Neural cell (in vitro differentiated cells): ENCODE data around the gene HLF. TPM values are rescaled to one million over a fixed set of nuclear protein-coding genes. Genes with fewer than 3 reads are reported as not detected.

ENCODE experiments used
- H2AFZ ChIP-seq: fragments of 200-600, 300-800 bp; sonication (generic), shearing (Covaris generic); 2 replicates; pipeline ENCODE4 v1.6.0; 2014; ENCODE audit warnings: low read depth, mild to moderate bottlenecking, antibody characterized with exemption, low read length, moderate library complexity
- H3F3A ChIP-seq: fragments of 200-600 bp; shearing (Covaris generic); 2 replicates; pipeline ENCODE4 v1.6.1; 2016; ENCODE audit warnings: mild to moderate bottlenecking, moderate library complexity, mixed read lengths, antibody characterized with exemption, low read length; ENCODE audit not compliant: insufficient read depth, poor library complexity, severe bottlenecking
- H3K27ac ChIP-seq: fragments of 200-600, 300-800 bp; sonication (generic), shearing (Covaris generic); 2 replicates; pipeline ENCODE4 v1.5.1; 2014; ENCODE audit warnings: mild to moderate bottlenecking, low read length, moderate library complexity
- H3K27me3 ChIP-seq: fragments of 300-800, 200-600 bp; sonication (generic), shearing (Covaris generic); 2 replicates; pipeline ENCODE4 v1.6.0; 2014; ENCODE audit warnings: mild to moderate bottlenecking, low read depth, low read length, moderate library complexity; ENCODE audit not compliant: insufficient read depth
- H3K36me3 ChIP-seq: fragments of 300-800, 200-600 bp; sonication (generic), shearing (Covaris generic); 2 replicates; pipeline ENCODE4 v1.5.1; 2014; ENCODE audit warnings: mild to moderate bottlenecking, antibody characterized with exemption, low read length, moderate library complexity; ENCODE audit not compliant: insufficient read depth
- H3K4me2 ChIP-seq: fragments of 300-800, 200-600 bp; sonication (generic), shearing (Covaris generic); 2 replicates; pipeline ENCODE4 v1.6.0; 2014; ENCODE audit warnings: mild to moderate bottlenecking, low read length
- H3K4me3 ChIP-seq: fragments of 300-800, 200-600 bp; sonication (generic), shearing (Covaris generic); 2 replicates; pipeline ENCODE4 v1.5.1; 2014; ENCODE audit warnings: mild to moderate bottlenecking, low read length, moderate library complexity
- H3K79me2 ChIP-seq: fragments of 200-600 bp; shearing (Covaris generic); replicated peaks from 2 replicates; pipeline ENCODE4 v1.6.0; 2014; ENCODE audit warnings: mild to moderate bottlenecking, low read length, moderate library complexity; ENCODE audit not compliant: insufficient read depth
- H3K9ac ChIP-seq: fragments of 300-800, 200-600 bp; sonication (generic), shearing (Covaris generic); 2 replicates; pipeline ENCODE4 v1.6.1; 2016; ENCODE audit warnings: mild to moderate bottlenecking, low read length, mixed read lengths
- H3K9me2 ChIP-seq: fragments of 200-600 bp; shearing (Covaris generic); 2 replicates; pipeline ENCODE4 v1.6.1; 2016; ENCODE audit warnings: mild to moderate bottlenecking, low read length, mixed read lengths; ENCODE audit not compliant: insufficient read depth
- H3K9me3 ChIP-seq: fragments of 200-600, 300-800 bp; sonication (generic), shearing (Covaris generic); 2 replicates; pipeline ENCODE4 v1.6.1; 2016; ENCODE audit warnings: mild to moderate bottlenecking, mixed run types, low read length, moderate library complexity, mixed read lengths
- H4K20me1 ChIP-seq: fragments of 200-600 bp; shearing (Covaris generic); 2 replicates; pipeline ENCODE4 v1.6.1; 2016; ENCODE audit warnings: mild to moderate bottlenecking, mixed run types; ENCODE audit not compliant: insufficient read depth
- EP300 ChIP-seq: fragments of 450-650 bp; conservative IDR thresholded peaks from 2 replicates; pipeline ENCODE4 v1.6.1; 2014; ENCODE audit warnings: antibody characterized with exemption, mild to moderate bottlenecking, moderate library complexity; ENCODE audit not compliant: poor library complexity, severe bottlenecking
- EZH2 ChIP-seq: fragments of 200-600, 300-800 bp; shearing (Covaris generic), sonication (generic); IDR thresholded peaks from 2 replicates; pipeline ENCODE4 v1.6.1; 2014; ENCODE audit warnings: antibody characterized with exemption, low read length, borderline replicate concordance, mild to moderate bottlenecking; ENCODE audit not compliant: insufficient read depth, poor library complexity, severe bottlenecking
- MXI1 ChIP-seq: fragments of 450-650 bp; conservative IDR thresholded peaks from 2 replicates; pipeline ENCODE4 v1.6.1; 2014; ENCODE audit warnings: antibody characterized with exemption, mild to moderate bottlenecking; ENCODE audit not compliant: poor library complexity, severe bottlenecking
- POLR2AphosphoS5 ChIP-seq: IDR thresholded peaks from 2 replicates; pipeline ENCODE4 v1.6.1; 2012
- RAD21 ChIP-seq: fragments of 450-650 bp; conservative IDR thresholded peaks from 2 replicates; pipeline ENCODE4 v1.6.1; 2014; ENCODE audit warnings: antibody characterized with exemption, mild to moderate bottlenecking, moderate library complexity
- SMC3 ChIP-seq: fragments of 450-650 bp; conservative IDR thresholded peaks from 2 replicates; pipeline ENCODE4 v1.6.1; 2014; ENCODE audit warnings: antibody characterized with exemption, mild to moderate bottlenecking, moderate library complexity; ENCODE audit not compliant: poor library complexity
- TAF1 ChIP-seq: IDR thresholded peaks from 2 replicates; pipeline ENCODE4 v1.6.1; 2012; ENCODE audit warnings: low read depth
- polyA plus RNA-seq: library from polyadenylated mRNA; depleted of rRNA; stranded (reverse); fragments of >200 nt; gene quantifications from 2 replicates; pipeline ENCODE4 v1.2.3, GENCODE V29; 2014
- TF ChIP-seq, protein P1 (sequence below): IDR thresholded peaks from 2 replicates; pipeline ENCODE4 v1.6.1; 2012; ENCODE audit warnings: borderline replicate concordance
- TF ChIP-seq, protein P2 (sequence below): fragments of 450-650 bp; IDR thresholded peaks from 2 replicates; pipeline ENCODE4 v1.5.1; 2014; ENCODE audit warnings: antibody characterized with exemption, mild to moderate bottlenecking, moderate library complexity; ENCODE audit not compliant: poor library complexity, severe bottlenecking

Gene HLF
- polyA plus RNA-seq, 1 donor from 2014 or later, result 0.71 TPM

- H3K27ac ChIP-seq, result no peak overlapping the region
- no peaks in the 10 kb centered on the region for H3F3A ChIP-seq
- no peaks in the 10 kb centered on the region for H3K36me3 ChIP-seq
- no peaks in the 10 kb centered on the region for H3K27me3 ChIP-seq
- H3K4me2 ChIP-seq, result no peak overlapping the region
- no peak overlapping the region for H3K9ac ChIP-seq
- no peaks in the 10 kb centered on the region for H3K79me2 ChIP-seq
- no peaks in the 10 kb centered on the region for H3K9me2 ChIP-seq
- H3K4me3 ChIP-seq, result no peak overlapping the region
- TF ChIP-seq SMC3 (no peak), MXI1 (no peak), POLR2AphosphoS5 (no peak), EZH2 (no peak), TAF1 (no peak), RAD21 (no peak)
- TF ChIP-seq, protein P1, sequence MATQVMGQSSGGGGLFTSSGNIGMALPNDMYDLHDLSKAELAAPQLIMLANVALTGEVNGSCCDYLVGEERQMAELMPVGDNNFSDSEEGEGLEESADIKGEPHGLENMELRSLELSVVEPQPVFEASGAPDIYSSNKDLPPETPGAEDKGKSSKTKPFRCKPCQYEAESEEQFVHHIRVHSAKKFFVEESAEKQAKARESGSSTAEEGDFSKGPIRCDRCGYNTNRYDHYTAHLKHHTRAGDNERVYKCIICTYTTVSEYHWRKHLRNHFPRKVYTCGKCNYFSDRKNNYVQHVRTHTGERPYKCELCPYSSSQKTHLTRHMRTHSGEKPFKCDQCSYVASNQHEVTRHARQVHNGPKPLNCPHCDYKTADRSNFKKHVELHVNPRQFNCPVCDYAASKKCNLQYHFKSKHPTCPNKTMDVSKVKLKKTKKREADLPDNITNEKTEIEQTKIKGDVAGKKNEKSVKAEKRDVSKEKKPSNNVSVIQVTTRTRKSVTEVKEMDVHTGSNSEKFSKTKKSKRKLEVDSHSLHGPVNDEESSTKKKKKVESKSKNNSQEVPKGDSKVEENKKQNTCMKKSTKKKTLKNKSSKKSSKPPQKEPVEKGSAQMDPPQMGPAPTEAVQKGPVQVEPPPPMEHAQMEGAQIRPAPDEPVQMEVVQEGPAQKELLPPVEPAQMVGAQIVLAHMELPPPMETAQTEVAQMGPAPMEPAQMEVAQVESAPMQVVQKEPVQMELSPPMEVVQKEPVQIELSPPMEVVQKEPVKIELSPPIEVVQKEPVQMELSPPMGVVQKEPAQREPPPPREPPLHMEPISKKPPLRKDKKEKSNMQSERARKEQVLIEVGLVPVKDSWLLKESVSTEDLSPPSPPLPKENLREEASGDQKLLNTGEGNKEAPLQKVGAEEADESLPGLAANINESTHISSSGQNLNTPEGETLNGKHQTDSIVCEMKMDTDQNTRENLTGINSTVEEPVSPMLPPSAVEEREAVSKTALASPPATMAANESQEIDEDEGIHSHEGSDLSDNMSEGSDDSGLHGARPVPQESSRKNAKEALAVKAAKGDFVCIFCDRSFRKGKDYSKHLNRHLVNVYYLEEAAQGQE, result no peak
- TF ChIP-seq, protein P2, sequence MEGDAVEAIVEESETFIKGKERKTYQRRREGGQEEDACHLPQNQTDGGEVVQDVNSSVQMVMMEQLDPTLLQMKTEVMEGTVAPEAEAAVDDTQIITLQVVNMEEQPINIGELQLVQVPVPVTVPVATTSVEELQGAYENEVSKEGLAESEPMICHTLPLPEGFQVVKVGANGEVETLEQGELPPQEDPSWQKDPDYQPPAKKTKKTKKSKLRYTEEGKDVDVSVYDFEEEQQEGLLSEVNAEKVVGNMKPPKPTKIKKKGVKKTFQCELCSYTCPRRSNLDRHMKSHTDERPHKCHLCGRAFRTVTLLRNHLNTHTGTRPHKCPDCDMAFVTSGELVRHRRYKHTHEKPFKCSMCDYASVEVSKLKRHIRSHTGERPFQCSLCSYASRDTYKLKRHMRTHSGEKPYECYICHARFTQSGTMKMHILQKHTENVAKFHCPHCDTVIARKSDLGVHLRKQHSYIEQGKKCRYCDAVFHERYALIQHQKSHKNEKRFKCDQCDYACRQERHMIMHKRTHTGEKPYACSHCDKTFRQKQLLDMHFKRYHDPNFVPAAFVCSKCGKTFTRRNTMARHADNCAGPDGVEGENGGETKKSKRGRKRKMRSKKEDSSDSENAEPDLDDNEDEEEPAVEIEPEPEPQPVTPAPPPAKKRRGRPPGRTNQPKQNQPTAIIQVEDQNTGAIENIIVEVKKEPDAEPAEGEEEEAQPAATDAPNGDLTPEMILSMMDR, result no peak
- no peak overlapping the region for H2AFZ ChIP-seq
- H3K9me3 ChIP-seq, result no peaks in the 10 kb centered on the region
- no peaks in the 10 kb centered on the region for H4K20me1 ChIP-seq
Measured at GRCh38 chr17:55354941-55355340, 90.2 kb downstream of the HLF start.

DNA sequence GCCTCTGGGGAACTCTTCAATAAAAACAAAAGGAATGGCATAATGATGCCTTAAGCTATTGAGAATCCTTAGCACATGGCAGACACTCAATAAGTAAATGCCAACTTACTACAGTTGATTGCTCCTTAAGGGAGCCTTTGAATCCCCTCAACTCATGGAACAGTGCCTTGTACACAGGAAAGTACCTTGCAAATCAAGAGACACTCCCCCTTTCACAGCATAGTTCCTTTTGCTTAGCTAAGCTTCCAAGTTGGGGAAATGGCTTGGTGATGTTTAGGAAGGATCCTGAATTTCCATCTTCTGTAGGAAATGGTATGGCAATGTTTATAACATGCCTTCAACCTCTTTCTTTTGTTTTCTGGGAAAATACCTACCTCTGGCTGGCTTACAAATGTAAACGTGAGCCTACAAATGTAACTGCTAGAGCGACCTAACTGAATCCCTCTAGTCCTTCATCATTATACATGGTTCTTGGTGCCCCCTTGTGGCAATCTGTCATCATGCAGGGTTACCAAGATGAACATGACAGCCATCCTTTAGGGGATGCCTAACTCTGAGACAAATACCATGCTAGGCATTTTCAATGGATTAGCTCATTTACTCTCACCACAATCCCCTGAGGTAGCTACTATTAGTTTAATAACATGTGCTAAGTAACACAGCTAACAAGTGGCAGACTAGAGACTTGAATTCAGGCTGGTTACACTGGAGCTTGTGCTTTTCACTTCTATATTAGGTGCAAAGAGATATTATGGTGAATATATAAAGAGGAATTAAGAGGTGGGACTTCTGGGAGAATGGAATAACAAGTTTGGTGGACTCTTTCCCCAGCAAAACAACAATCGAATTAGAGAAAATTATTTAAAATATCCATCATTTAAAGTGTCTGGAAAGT lies 91.9 kb downstream of the HLF start:
- no peak overlapping the region for H2AFZ ChIP-seq
- no peaks in the 10 kb centered on the region for H3K9me2 ChIP-seq
- H3K9me3 ChIP-seq, result no peaks in the 10 kb centered on the region
- H3F3A ChIP-seq, result no peaks in the 10 kb centered on the region
- no peaks in the 10 kb centered on the region for H3K36me3 ChIP-seq
- H4K20me1 ChIP-seq, result no peaks in the 10 kb centered on the region
- TF ChIP-seq RAD21, result peak; percentile 67
- no peak for TF ChIP-seq EP300
- peak; percentile 69 for TF ChIP-seq SMC3
- TF ChIP-seq, protein P2, result peak; percentile 70
- no peak for TF ChIP-seq EZH2
- TF ChIP-seq TAF1, result no peak
- TF ChIP-seq, protein P1, result no peak
- TF ChIP-seq MXI1, result no peak
- H3K9ac ChIP-seq, result no peak overlapping the region
- no peaks in the 10 kb centered on the region for H3K27me3 ChIP-seq
- no peak overlapping the region for H3K27ac ChIP-seq
- H3K79me2 ChIP-seq, result no peaks in the 10 kb centered on the region
- no peak overlapping the region for H3K4me2 ChIP-seq
- no peak overlapping the region for H3K4me3 ChIP-seq
